NB4 (cell line): ENCODE measurements around the gene ZFX.

ENCODE experiments used
- DNase-seq: peaks from one replicate; pipeline ENCODE4 v3.0.0; 2010; ENCODE audit warnings: low read depth
- H3K4me3 ChIP-seq: one replicate; pipeline ENCODE4 v1.5.1; 2011; ENCODE audit warnings: mild to moderate bottlenecking, low read depth, low read length, moderate library complexity
- CTCF ChIP-seq: IDR thresholded peaks from one replicate; pipeline ENCODE4 v1.5.1; 2012; ENCODE audit warnings: low read depth, low read length
- MYC ChIP-seq: IDR thresholded peaks from 2 replicates; pipeline ENCODE4 v1.6.1; 2011; ENCODE audit warnings: low read depth, low read length
- POLR2A ChIP-seq: IDR thresholded peaks from 2 replicates; pipeline ENCODE4 v1.6.1; 2011; ENCODE audit warnings: mild to moderate bottlenecking; ENCODE audit not compliant: insufficient read length; ENCODE audit errors: extremely low read depth
- TF ChIP-seq, protein P1 (sequence below): IDR thresholded peaks from 2 replicates; pipeline ENCODE4 v1.6.1; 2011; ENCODE audit warnings: low read depth, low read length

ZFX gene

GRCh38 chrX:24145303-24146186 is 4.0 kb upstream of the ZFX start:
- DNase-seq, result no peak
- H3K4me3 ChIP-seq, result peak overlapping the region; percentile 52
- TF ChIP-seq MYC, result no peak
- TF ChIP-seq CTCF, result no peak
- TF ChIP-seq, protein P1, sequence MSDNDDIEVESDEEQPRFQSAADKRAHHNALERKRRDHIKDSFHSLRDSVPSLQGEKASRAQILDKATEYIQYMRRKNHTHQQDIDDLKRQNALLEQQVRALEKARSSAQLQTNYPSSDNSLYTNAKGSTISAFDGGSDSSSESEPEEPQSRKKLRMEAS, result no peak
- TF ChIP-seq POLR2A, result no peak

DNA sequence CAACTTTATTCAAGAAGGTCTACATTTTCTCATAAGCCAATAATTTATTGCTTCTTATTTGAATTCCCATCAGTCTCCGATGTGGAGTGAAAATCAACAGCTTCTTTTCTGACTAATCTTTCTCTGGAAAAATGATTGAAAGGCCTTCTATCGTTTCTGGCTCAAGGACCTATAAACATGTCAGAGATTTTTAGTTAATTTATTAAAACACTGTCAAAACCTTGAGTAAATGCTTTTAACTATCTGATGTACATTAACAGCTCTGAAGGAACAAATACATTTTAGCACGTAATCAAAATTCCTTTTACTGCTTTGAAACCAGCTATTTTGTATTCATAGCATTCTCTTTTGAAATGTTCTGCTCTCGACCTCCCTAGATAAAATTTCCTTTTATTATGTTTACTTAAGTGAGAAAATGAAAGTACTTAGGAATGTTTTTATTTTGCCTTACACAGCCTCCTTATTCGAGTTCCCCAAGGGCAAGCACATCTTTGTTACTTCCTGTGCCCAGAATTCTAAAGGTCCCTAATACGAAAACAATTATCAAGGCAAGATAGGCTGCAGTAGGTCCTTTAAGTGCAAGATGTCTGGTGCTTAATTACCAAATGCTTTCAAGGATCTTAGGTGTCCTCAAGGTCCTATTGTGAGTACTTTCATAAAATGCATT is 3.1 kb upstream of the ZFX start:
- peak; percentile 60 for DNase-seq
- no peak for TF ChIP-seq CTCF
- no peak for TF ChIP-seq POLR2A
- TF ChIP-seq MYC, result no peak
- TF ChIP-seq, protein P1, result no peak
- peak overlapping the region; percentile 52 for H3K4me3 ChIP-seq

GRCh38 chrX:24147165-24147564 is 2.4 kb upstream of the ZFX start:
- no peak for DNase-seq
- no peak for TF ChIP-seq MYC
- TF ChIP-seq, protein P1, result no peak
- TF ChIP-seq CTCF, result no peak
- no peak for TF ChIP-seq POLR2A
- H3K4me3 ChIP-seq, result no peak overlapping the region

- TF ChIP-seq POLR2A (no peak), MYC (no peak), CTCF (no peak)
- TF ChIP-seq, protein P1, result no peak
- H3K4me3 ChIP-seq, result peak overlapping the region; percentile 53
- peak; percentile 25 for DNase-seq
Observed at GRCh38 chrX:24148121-24148520, 1.4 kb upstream of the ZFX start.

- peak overlapping the region; percentile 53 for H3K4me3 ChIP-seq
- DNase-seq, result peak; percentile 59
- TF ChIP-seq, protein P1, result no peak
- no peak for TF ChIP-seq MYC
- no peak for TF ChIP-seq POLR2A
- TF ChIP-seq CTCF, result no peak
Observed at GRCh38 chrX:24148535-24149350, 786 bp upstream of the ZFX start.
